Progenitor cell of endocrine pancreas (in vitro differentiated cells): ENCODE results near the gene DEK. TPM values are rescaled to one million over a fixed set of nuclear protein-coding genes. Genes with fewer than 3 reads are reported as not detected.
"Not testable (repeated sequence)": the region's sequence is repeated elsewhere in the genome, so short reads cannot be mapped to it uniquely, and the experiment has no call there.

Experiments used
- DNase-seq: peaks from one replicate; pipeline ENCODE4 v3.0.0; 2021; ENCODE audit warnings: low spot score; ENCODE audit not compliant: unreplicated experiment
- H3K27ac Mint-ChIP-seq: 2 replicates; pipeline ENCODE4 v1.8.0; 2021; ENCODE audit warnings: mild to moderate bottlenecking, moderate library complexity, mixed read lengths
- H3K27me3 Mint-ChIP-seq: 2 replicates; pipeline ENCODE4 v1.8.0; 2021; ENCODE audit warnings: mixed read lengths
- H3K36me3 Mint-ChIP-seq: 2 replicates; pipeline ENCODE4 v1.8.0; 2022; ENCODE audit warnings: mixed read lengths; ENCODE audit not compliant: insufficient read depth
- H3K4me1 Mint-ChIP-seq: 2 replicates; pipeline ENCODE4 v1.8.0; 2021; ENCODE audit warnings: low read depth, mixed read lengths
- H3K4me3 Mint-ChIP-seq: 2 replicates; pipeline ENCODE4 v1.8.0; 2021; ENCODE audit warnings: low read depth, mild to moderate bottlenecking, moderate library complexity, mixed read lengths
- H3K9me3 Mint-ChIP-seq: 2 replicates; pipeline ENCODE4 v1.8.0; 2021; ENCODE audit warnings: low read depth, mixed read lengths
- long read RNA-seq: library from polyadenylated mRNA; unstranded; transcript quantifications from one replicate; pipeline ENCODE4 v2.0.0, GENCODE V29; 2020
- total RNA-seq: library from RNA; stranded (reverse); gene quantifications from 2 replicates; pipeline ENCODE4 v1.2.1, GENCODE V29; 2021
- TF ChIP-seq, protein P1 (sequence below): fragments of 200-600 bp; sonication (generic); IDR thresholded peaks from one replicate; pipeline ENCODE4 v1.5.0; 2021; ENCODE audit warnings: antibody characterized with exemption, mild to moderate bottlenecking; ENCODE audit not compliant: unreplicated experiment

The DEK gene, protein sequence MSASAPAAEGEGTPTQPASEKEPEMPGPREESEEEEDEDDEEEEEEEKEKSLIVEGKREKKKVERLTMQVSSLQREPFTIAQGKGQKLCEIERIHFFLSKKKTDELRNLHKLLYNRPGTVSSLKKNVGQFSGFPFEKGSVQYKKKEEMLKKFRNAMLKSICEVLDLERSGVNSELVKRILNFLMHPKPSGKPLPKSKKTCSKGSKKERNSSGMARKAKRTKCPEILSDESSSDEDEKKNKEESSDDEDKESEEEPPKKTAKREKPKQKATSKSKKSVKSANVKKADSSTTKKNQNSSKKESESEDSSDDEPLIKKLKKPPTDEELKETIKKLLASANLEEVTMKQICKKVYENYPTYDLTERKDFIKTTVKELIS
- 114 and 120 TPM in 2 replicates for total RNA-seq
- long read RNA-seq, transcript DEK-202 (11 exons, 3,427 nt) = major isoform, 205 of 291 reads
- long read RNA-seq, partial matches to known transcripts = 68 of 291 reads
- long read RNA-seq, other reads (novel, unspliced or antisense) = 17 of 291 reads

DNA sequence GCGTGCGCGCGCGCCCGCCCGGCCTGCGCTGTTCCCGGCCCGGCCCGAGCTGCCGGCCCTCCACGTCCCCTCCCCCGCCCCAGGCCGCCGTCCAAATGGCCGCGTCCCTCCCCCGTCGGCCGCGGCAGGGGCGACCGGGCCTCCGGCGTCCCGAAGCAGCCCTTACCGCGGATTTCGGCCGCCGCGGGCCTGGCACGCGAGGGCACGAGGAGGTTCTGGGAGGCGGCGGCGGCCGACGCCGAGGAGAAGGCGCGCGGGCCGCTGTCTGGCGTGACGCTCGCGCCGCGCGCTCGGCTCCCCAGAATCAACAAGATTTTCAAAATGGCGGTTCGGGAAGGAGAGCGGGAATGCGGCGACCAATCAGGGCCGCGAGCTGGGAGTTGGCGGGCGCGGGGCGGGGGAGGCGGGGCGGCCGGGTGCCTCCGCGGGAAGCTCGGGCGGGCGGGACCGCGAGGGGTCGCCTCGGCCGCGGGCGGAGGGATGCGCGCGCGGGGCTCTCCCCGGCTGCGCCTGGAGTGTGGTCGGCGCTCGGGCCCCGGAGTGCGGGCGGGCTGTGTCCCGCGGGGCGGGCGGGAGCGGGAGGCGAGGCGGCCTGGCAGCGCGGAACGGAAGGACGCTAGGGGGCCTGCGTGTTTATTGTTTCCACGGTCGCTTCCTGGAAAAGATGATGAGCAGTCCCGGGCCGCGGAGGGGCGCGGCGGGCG, at the start of gene DEK:
TSS of gene DEK (minus strand) at position 312 of the 704 bp plus-strand sequence. CDS start 543 bp downstream, outside the sequence.
- H3K27ac Mint-ChIP-seq = peak within 1 kb of the TSS; percentile 92
- TF ChIP-seq, protein P1, sequence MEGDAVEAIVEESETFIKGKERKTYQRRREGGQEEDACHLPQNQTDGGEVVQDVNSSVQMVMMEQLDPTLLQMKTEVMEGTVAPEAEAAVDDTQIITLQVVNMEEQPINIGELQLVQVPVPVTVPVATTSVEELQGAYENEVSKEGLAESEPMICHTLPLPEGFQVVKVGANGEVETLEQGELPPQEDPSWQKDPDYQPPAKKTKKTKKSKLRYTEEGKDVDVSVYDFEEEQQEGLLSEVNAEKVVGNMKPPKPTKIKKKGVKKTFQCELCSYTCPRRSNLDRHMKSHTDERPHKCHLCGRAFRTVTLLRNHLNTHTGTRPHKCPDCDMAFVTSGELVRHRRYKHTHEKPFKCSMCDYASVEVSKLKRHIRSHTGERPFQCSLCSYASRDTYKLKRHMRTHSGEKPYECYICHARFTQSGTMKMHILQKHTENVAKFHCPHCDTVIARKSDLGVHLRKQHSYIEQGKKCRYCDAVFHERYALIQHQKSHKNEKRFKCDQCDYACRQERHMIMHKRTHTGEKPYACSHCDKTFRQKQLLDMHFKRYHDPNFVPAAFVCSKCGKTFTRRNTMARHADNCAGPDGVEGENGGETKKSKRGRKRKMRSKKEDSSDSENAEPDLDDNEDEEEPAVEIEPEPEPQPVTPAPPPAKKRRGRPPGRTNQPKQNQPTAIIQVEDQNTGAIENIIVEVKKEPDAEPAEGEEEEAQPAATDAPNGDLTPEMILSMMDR = peak; percentile 60
- H3K36me3 Mint-ChIP-seq = peaks cover 5% of the 10 kb centered on the region
- H3K9me3 Mint-ChIP-seq = no peaks in the 10 kb centered on the region
- H3K4me3 Mint-ChIP-seq = peak within 1 kb of the TSS; percentile 95
- DNase-seq = peak; percentile 84
- H3K27me3 Mint-ChIP-seq = no peaks in the 10 kb centered on the region
- peaks cover 42% of the 10 kb centered on the region for H3K4me1 Mint-ChIP-seq

DNA sequence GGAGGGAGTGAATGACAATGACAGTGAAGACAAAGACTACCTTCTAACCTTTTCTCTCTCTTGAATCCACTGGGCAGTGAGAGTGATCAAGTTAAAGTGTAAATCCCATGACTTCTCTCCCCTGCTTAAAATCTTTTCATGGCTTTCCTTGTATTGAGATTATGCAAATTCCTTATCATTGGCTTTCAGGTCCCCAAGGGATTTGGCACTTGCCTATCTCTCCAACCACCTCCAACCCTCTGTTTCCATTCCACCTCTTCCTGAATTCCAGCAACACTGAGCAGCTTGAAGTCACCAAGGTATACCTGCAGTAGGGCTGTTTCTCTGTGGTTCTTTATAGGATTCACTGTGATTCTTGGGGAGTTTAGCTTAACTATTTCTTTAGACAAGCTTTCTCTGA, 48.0 kb upstream of the DEK start:
- Mint-ChIP-seq H3K27me3 (no peaks in the 10 kb centered on the region), H3K4me3 (no peak overlapping the region), H3K4me1 (no peaks in the 10 kb centered on the region), H3K9me3 (peaks cover 5% of the 10 kb centered on the region), H3K27ac (no peak overlapping the region), H3K36me3 (no peaks in the 10 kb centered on the region)
- TF ChIP-seq, protein P1 = no peak
- DNase-seq = no peak

DNA sequence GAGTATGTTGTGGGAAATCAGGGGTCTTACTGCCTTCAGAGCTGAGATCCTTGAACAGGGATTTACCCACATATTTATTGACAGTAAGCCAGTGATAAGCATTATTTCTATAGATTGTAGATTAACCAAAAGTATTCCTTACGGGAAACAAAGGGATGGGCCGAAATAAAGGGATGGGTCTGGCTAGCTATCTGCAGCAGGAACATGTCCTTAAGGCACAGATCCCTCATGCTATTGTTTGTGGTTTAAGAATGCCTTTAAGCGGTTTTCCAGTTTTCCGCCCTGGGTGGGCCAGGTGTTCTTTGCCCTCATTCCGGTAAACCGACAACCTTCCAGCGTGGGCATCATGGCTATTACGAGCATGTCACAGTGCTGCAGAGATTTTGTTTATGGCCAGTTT, 45.7 kb upstream of the DEK start:
- H3K4me1 Mint-ChIP-seq, H3K36me3 Mint-ChIP-seq, H3K27me3 Mint-ChIP-seq, H3K27ac Mint-ChIP-seq, H3K4me3 Mint-ChIP-seq, DNase-seq, H3K9me3 Mint-ChIP-seq: not testable (repeated sequence)

DNA sequence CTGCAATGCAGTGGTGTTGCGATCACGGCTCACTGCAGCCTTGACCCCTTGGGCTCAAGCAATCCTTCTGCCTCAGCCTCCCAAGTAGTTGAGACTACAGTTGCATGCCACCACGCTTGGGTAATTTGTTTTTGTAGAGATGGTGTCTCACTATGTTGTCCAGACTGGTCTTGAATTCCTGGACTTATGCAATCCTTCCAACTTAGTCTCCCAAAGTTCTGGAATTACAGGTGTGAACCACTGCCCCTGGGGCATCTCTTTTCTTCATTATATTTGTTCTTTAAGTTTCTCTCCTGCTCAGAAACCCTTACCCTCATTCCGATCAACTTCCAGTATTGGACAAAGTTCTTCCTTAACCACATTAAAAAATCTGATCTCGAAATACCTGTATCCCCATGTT, 44.7 kb upstream of the DEK start:
- TF ChIP-seq, protein P1 = no peak
- Mint-ChIP-seq H3K4me3 (no peak overlapping the region), H3K4me1 (no peaks in the 10 kb centered on the region), H3K27me3 (no peaks in the 10 kb centered on the region), H3K36me3 (no peaks in the 10 kb centered on the region), H3K27ac (no peak overlapping the region), H3K9me3 (peaks cover 5% of the 10 kb centered on the region)
- no peak for DNase-seq

DNA sequence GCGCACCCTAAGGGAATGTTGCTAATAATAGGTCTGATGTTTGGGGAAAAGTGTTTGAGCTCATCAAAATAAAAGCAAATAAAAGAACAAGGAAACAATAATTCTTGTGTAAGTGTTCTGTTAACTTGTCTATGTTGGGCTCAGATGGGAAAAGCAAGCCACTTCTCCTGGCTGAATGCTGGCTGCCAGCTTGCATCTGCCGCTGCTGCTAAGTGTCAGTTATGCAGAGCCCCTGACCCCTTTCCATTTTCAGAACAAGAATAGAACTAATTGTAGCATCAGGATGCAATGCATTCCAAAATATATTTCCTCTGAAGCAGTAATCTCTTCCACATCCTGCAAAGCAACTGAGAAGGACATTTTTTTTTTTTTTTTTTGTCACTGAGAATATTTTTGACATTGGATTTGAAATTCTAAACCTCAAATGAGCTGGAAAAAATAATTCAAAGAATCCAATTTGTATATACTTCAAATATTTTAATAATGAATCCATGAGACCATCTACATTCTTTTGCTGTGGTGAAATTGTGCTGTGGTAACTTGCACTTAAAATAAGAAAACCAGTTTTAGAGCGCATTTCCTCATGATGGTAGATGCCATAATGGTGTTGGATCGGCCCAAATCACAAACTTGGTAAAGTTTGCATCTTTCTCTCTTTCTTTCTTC, 43.9 kb upstream of the DEK start:
- no peaks in the 10 kb centered on the region for H3K4me1 Mint-ChIP-seq
- no peak overlapping the region for H3K4me3 Mint-ChIP-seq
- H3K36me3 Mint-ChIP-seq = no peaks in the 10 kb centered on the region
- no peak overlapping the region for H3K27ac Mint-ChIP-seq
- TF ChIP-seq, protein P1 = no peak
- no peak for DNase-seq
- H3K9me3 Mint-ChIP-seq = peaks cover 5% of the 10 kb centered on the region
- H3K27me3 Mint-ChIP-seq = no peaks in the 10 kb centered on the region
